ENCODE data around the gene PAPPA.

Gene PAPPA

GRCh38 chr9:116165912-116166311 is 12.3 kb downstream of the PAPPA start:
- H3K4me1 ChIP-seq (ENCODE audit: control insufficient read depth, insufficient read depth, low read length): no peaks in the 10 kb centered on the region
- H3K9ac ChIP-seq (ENCODE audit: low read length in 2 of 2): no peak overlapping the region
- H3K4me3 ChIP-seq (ENCODE audit: low read length in 2 of 2): no peak overlapping the region
- H3K9me3 ChIP-seq (ENCODE audit: control insufficient read depth in 2 of 2, low read length in 2 of 2): no peaks in the 10 kb centered on the region
- H3K27me3 ChIP-seq (ENCODE audit: control insufficient read depth in 1 of 2, insufficient read depth in 2 of 2, low read length in 2 of 2): no peaks in the 10 kb centered on the region
- H3K27ac ChIP-seq (ENCODE audit: low read length): no peak overlapping the region
- no peaks in the 10 kb centered on the region for H3K36me3 ChIP-seq (ENCODE audit: control insufficient read depth in 2 of 2, insufficient read depth in 2 of 2, low read length in 2 of 2)

GRCh38 chr9:116166713-116167112 is 13.1 kb downstream of the PAPPA start:
- no peak overlapping the region for H3K9ac ChIP-seq (ENCODE audit: low read length in 2 of 2)
- no peaks in the 10 kb centered on the region for H3K9me3 ChIP-seq (ENCODE audit: control insufficient read depth in 2 of 2, low read length in 2 of 2)
- H3K4me3 ChIP-seq (ENCODE audit: low read length in 2 of 2): no peak overlapping the region
- no peaks in the 10 kb centered on the region for H3K36me3 ChIP-seq (ENCODE audit: control insufficient read depth in 2 of 2, insufficient read depth in 2 of 2, low read length in 2 of 2)
- no peaks in the 10 kb centered on the region for H3K4me1 ChIP-seq (ENCODE audit: control insufficient read depth, insufficient read depth, low read length)
- H3K27me3 ChIP-seq (ENCODE audit: control insufficient read depth in 1 of 2, insufficient read depth in 2 of 2, low read length in 2 of 2): no peaks in the 10 kb centered on the region
- H3K27ac ChIP-seq (ENCODE audit: low read length): no peak overlapping the region

GRCh38 chr9:116168231-116168630 is 14.6 kb downstream of the PAPPA start:
- Histone ChIP-seq H3K27ac (ENCODE audit: low read length) (no peak overlapping the region), H3K9me3 (ENCODE audit: control insufficient read depth in 2 of 2, low read length in 2 of 2) (no peaks in the 10 kb centered on the region), H3K9ac (ENCODE audit: low read length in 2 of 2) (no peak overlapping the region), H3K36me3 (ENCODE audit: control insufficient read depth in 2 of 2, insufficient read depth in 2 of 2, low read length in 2 of 2) (no peaks in the 10 kb centered on the region), H3K4me1 (ENCODE audit: control insufficient read depth, insufficient read depth, low read length) (no peaks in the 10 kb centered on the region), H3K27me3 (ENCODE audit: control insufficient read depth in 1 of 2, insufficient read depth in 2 of 2, low read length in 2 of 2) (no peaks in the 10 kb centered on the region), H3K4me3 (ENCODE audit: low read length in 2 of 2) (no peak overlapping the region)

- H3K4me3 ChIP-seq (ENCODE audit: low read length in 2 of 2): no peak overlapping the region
- H3K36me3 ChIP-seq (ENCODE audit: control insufficient read depth in 2 of 2, insufficient read depth in 2 of 2, low read length in 2 of 2): no peaks in the 10 kb centered on the region
- no peaks in the 10 kb centered on the region for H3K9me3 ChIP-seq (ENCODE audit: control insufficient read depth in 2 of 2, low read length in 2 of 2)
- H3K9ac ChIP-seq (ENCODE audit: low read length in 2 of 2): no peak overlapping the region
- H3K27ac ChIP-seq (ENCODE audit: low read length): no peak overlapping the region
- H3K4me1 ChIP-seq (ENCODE audit: control insufficient read depth, insufficient read depth, low read length): no peaks in the 10 kb centered on the region
- no peaks in the 10 kb centered on the region for H3K27me3 ChIP-seq (ENCODE audit: control insufficient read depth in 1 of 2, insufficient read depth in 2 of 2, low read length in 2 of 2)
Measured at GRCh38 chr9:116172216-116172615, 18.6 kb downstream of the PAPPA start.

GRCh38 chr9:116174347-116174746 is 20.8 kb downstream of the PAPPA start:
- H3K27me3 ChIP-seq (ENCODE audit: control insufficient read depth in 1 of 2, insufficient read depth in 2 of 2, low read length in 2 of 2): peaks cover 0 to 2% of the 10 kb centered on the region in 2 donors
- no peaks in the 10 kb centered on the region for H3K36me3 ChIP-seq (ENCODE audit: control insufficient read depth in 2 of 2, insufficient read depth in 2 of 2, low read length in 2 of 2)
- no peak overlapping the region for H3K4me3 ChIP-seq (ENCODE audit: low read length in 2 of 2)
- no peaks in the 10 kb centered on the region for H3K9me3 ChIP-seq (ENCODE audit: control insufficient read depth in 2 of 2, low read length in 2 of 2)
- no peak overlapping the region for H3K9ac ChIP-seq (ENCODE audit: low read length in 2 of 2)
- no peaks in the 10 kb centered on the region for H3K4me1 ChIP-seq (ENCODE audit: control insufficient read depth, insufficient read depth, low read length)
- no peak overlapping the region for H3K27ac ChIP-seq (ENCODE audit: low read length)

GRCh38 chr9:116175614-116176013 is 22.0 kb downstream of the PAPPA start:
- peaks cover 0 to 2% of the 10 kb centered on the region in 2 donors for H3K27me3 ChIP-seq (ENCODE audit: control insufficient read depth in 1 of 2, insufficient read depth in 2 of 2, low read length in 2 of 2)
- no peaks in the 10 kb centered on the region for H3K36me3 ChIP-seq (ENCODE audit: control insufficient read depth in 2 of 2, insufficient read depth in 2 of 2, low read length in 2 of 2)
- no peaks in the 10 kb centered on the region for H3K4me1 ChIP-seq (ENCODE audit: control insufficient read depth, insufficient read depth, low read length)
- H3K9me3 ChIP-seq (ENCODE audit: control insufficient read depth in 2 of 2, low read length in 2 of 2): no peaks in the 10 kb centered on the region
- no peak overlapping the region for H3K4me3 ChIP-seq (ENCODE audit: low read length in 2 of 2)
- H3K27ac ChIP-seq (ENCODE audit: low read length): no peak overlapping the region
- no peak overlapping the region for H3K9ac ChIP-seq (ENCODE audit: low read length in 2 of 2)

- H3K4me1 ChIP-seq (ENCODE audit: control insufficient read depth, insufficient read depth, low read length): no peaks in the 10 kb centered on the region
- H3K36me3 ChIP-seq (ENCODE audit: control insufficient read depth in 2 of 2, insufficient read depth in 2 of 2, low read length in 2 of 2): no peaks in the 10 kb centered on the region
- no peak overlapping the region for H3K27ac ChIP-seq (ENCODE audit: low read length)
- no peaks in the 10 kb centered on the region for H3K9me3 ChIP-seq (ENCODE audit: control insufficient read depth in 2 of 2, low read length in 2 of 2)
- no peak overlapping the region for H3K9ac ChIP-seq (ENCODE audit: low read length in 2 of 2)
- peaks cover 0 to 2% of the 10 kb centered on the region in 2 donors for H3K27me3 ChIP-seq (ENCODE audit: control insufficient read depth in 1 of 2, insufficient read depth in 2 of 2, low read length in 2 of 2)
- H3K4me3 ChIP-seq (ENCODE audit: low read length in 2 of 2): no peak overlapping the region
Measured at GRCh38 chr9:116178481-116179211, 25.1 kb downstream of the PAPPA start.

GRCh38 chr9:116179568-116179967 is 26.0 kb downstream of the PAPPA start:
- Histone ChIP-seq H3K9ac (ENCODE audit: low read length in 2 of 2) (no peak overlapping the region), H3K4me1 (ENCODE audit: control insufficient read depth, insufficient read depth, low read length) (no peaks in the 10 kb centered on the region), H3K9me3 (ENCODE audit: control insufficient read depth in 2 of 2, low read length in 2 of 2) (no peaks in the 10 kb centered on the region), H3K4me3 (ENCODE audit: low read length in 2 of 2) (no peak overlapping the region), H3K27ac (ENCODE audit: low read length) (no peak overlapping the region), H3K36me3 (ENCODE audit: control insufficient read depth in 2 of 2, insufficient read depth in 2 of 2, low read length in 2 of 2) (no peaks in the 10 kb centered on the region), H3K27me3 (ENCODE audit: control insufficient read depth in 1 of 2, insufficient read depth in 2 of 2, low read length in 2 of 2) (peaks cover 0 to 2% of the 10 kb centered on the region in 2 donors)

- Histone ChIP-seq H3K36me3 (ENCODE audit: control insufficient read depth in 2 of 2, insufficient read depth in 2 of 2, low read length in 2 of 2) (no peaks in the 10 kb centered on the region), H3K4me1 (ENCODE audit: control insufficient read depth, insufficient read depth, low read length) (no peaks in the 10 kb centered on the region), H3K27ac (ENCODE audit: low read length) (no peak overlapping the region), H3K9me3 (ENCODE audit: control insufficient read depth in 2 of 2, low read length in 2 of 2) (no peaks in the 10 kb centered on the region), H3K4me3 (ENCODE audit: low read length in 2 of 2) (no peak overlapping the region), H3K9ac (ENCODE audit: low read length in 2 of 2) (no peak overlapping the region), H3K27me3 (ENCODE audit: control insufficient read depth in 1 of 2, insufficient read depth in 2 of 2, low read length in 2 of 2) (peaks cover 0 to 2% of the 10 kb centered on the region in 2 donors)
Measured at GRCh38 chr9:116181853-116182610, 28.4 kb downstream of the PAPPA start.

- Histone ChIP-seq H3K4me1 (ENCODE audit: control insufficient read depth, insufficient read depth, low read length) (no peaks in the 10 kb centered on the region), H3K27ac (ENCODE audit: low read length) (no peak overlapping the region), H3K4me3 (ENCODE audit: low read length in 2 of 2) (no peak overlapping the region), H3K27me3 (ENCODE audit: control insufficient read depth in 1 of 2, insufficient read depth in 2 of 2, low read length in 2 of 2) (peaks cover 0 to 2% of the 10 kb centered on the region in 2 donors), H3K36me3 (ENCODE audit: control insufficient read depth in 2 of 2, insufficient read depth in 2 of 2, low read length in 2 of 2) (no peaks in the 10 kb centered on the region), H3K9me3 (ENCODE audit: control insufficient read depth in 2 of 2, low read length in 2 of 2) (no peaks in the 10 kb centered on the region), H3K9ac (ENCODE audit: low read length in 2 of 2) (no peak overlapping the region)
Measured at GRCh38 chr9:116182876-116183275, 29.3 kb downstream of the PAPPA start.

Data from stomach smooth muscle (tissue), 2 donors.